ENCODE measurements around the gene TMTC1.

Gene TMTC1

DNA sequence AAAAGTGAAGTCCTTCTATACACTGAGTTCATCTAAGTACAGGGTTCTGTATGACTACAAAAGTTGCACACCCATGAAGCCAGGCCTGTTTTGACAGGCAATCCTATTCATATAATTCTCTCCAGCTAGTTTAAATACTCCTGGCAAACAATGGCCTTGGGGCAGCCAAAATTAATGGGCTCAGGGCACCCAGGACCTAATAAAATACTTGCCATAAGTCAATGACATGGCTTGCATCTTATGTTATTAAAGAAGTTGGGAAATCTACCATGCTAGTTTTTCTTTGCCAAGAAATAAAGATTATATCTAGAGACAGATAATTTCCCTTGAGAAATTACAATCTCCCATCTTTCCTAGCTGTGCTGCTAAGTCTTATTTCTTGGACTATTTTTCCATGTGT is 11.1 kb upstream of the TMTC1 start:
- TF ChIP-seq, protein P1, sequence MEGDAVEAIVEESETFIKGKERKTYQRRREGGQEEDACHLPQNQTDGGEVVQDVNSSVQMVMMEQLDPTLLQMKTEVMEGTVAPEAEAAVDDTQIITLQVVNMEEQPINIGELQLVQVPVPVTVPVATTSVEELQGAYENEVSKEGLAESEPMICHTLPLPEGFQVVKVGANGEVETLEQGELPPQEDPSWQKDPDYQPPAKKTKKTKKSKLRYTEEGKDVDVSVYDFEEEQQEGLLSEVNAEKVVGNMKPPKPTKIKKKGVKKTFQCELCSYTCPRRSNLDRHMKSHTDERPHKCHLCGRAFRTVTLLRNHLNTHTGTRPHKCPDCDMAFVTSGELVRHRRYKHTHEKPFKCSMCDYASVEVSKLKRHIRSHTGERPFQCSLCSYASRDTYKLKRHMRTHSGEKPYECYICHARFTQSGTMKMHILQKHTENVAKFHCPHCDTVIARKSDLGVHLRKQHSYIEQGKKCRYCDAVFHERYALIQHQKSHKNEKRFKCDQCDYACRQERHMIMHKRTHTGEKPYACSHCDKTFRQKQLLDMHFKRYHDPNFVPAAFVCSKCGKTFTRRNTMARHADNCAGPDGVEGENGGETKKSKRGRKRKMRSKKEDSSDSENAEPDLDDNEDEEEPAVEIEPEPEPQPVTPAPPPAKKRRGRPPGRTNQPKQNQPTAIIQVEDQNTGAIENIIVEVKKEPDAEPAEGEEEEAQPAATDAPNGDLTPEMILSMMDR (conservative IDR thresholded peaks at IDR 0.05; ENCODE audit: low read depth, low read length): no peak
- DNase-seq (ENCODE audit: low read depth): no peak

DNA sequence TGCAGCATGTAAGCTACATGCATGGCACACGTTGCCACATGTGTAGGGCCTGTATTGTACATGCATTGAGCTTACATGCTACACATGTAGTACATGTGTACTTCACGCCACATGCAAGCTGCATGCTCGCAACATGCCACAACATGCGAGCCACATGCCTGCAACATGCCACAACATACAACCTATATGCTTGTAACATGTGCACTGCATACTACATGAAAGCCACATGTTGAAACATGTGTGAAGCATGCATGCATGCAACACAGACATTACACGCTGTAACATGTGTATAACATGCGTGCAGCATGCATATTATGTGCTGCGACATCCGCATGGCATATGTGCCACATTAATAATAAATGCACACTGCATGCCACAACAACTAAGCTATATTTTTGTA is 9.1 kb upstream of the TMTC1 start:
- no peak overlapping the region for H3K4me3 ChIP-seq (ENCODE audit: low read depth, low read length)
- DNase-seq (ENCODE audit: low read depth): no peak
- TF ChIP-seq, protein P1 (conservative IDR thresholded peaks at IDR 0.05; ENCODE audit: low read depth, low read length): no peak

More for the DNA sequence above, 11.1 kb upstream of the TMTC1 start:
- no peak overlapping the region for H3K4me3 ChIP-seq (ENCODE audit: low read depth, low read length)

DNA sequence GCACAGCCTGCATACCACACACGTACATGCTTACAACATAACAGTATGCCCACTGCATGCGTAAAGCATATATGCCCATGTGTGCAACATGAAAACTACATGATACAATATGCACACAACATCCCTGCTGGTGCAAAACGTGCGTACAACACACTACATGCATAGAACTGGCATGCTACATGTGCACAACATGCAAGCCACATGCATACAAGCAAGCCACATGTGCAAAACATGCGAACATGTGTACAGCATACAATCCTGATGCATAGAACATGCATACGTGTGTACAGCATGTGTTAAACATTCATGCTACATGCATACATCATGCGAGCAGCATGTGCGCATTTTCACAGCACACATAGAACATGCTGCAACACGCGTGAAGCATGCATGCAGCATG is 8.4 kb upstream of the TMTC1 start:
- no peak for DNase-seq (ENCODE audit: low read depth)
- TF ChIP-seq, protein P1 (conservative IDR thresholded peaks at IDR 0.05; ENCODE audit: low read depth, low read length): no peak
- H3K4me3 ChIP-seq (ENCODE audit: low read depth, low read length): no peak overlapping the region

DNA sequence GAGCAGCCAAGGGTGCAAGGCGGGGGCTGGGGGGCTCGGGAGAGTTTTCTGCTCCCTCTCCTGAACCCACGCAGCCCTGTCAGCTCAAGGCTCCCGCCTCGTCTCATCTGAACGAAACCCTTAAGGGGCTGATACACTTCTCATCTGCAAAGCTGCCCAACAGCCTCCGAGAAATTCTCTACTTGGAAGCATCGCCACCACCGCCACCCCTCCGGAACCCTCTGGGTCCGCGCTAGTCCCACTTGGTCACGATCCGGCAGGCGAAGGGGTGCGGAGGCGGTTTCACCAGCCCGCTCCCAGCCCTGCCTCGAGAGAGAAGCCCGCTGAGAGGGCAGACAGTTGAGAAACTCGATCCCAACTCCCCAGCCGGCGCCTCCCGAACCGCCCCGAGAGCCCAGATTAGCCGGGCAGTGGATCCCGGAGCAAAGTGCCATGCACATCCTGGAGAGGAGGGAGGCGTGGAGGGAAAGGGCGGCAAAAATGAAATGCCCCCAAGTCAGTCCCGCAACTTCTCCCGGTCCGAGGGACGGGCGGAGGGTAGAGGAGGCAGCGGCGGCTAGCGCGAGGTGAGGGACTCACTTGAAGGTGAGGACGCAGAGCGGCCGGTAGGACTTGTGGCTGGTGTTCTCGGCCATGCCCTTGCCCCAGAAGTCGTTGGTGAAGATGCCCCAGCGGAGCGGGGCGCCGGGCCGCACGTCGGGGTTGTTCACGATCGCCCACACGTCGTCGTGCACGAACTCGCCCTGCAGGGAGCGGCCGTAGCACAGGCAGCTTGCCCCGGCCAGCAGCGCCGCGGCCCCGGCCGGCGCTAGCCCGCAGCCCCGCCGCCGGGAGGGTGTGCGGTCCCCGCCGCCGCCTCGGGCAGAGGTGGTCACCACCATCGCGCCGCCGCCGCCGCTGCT is 620 bp downstream of the TMTC1 start:
- TF ChIP-seq, protein P1 (conservative IDR thresholded peaks at IDR 0.05; ENCODE audit: low read depth, low read length): no peak
- peak overlapping the region; percentile 84 for H3K4me3 ChIP-seq (ENCODE audit: low read depth, low read length)
- peak; percentile 47 for DNase-seq (ENCODE audit: low read depth)

DNA sequence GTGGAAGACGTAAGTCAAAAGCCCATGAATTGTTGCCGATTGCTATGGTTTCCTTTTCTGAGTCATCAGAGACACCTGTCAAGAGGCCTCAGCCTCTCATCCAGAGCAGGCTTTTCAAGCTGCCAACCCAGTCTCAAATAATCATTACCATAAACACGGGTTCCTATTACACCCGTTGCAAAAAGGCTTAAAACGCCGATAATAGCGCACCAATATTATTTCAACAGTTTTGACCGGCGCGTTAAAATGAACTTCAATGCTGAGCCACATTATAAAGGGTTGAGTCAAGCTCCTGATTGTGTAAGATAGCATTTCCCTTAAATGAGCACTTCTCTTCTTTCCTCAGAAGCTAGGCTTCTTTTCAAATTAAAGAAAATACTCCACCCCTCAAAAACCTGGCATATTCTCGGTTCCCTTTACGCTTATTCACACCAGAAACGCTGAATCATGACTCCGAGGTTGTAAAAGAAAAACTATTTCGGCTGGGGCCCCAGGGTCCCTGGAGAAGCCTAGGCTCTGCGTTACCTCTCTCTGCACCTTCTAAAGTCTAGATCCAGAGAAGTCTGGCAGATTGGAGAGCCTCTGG is 1.4 kb downstream of the TMTC1 start:
- peak overlapping the region; percentile 84 for H3K4me3 ChIP-seq (ENCODE audit: low read depth, low read length)
- TF ChIP-seq, protein P1 (conservative IDR thresholded peaks at IDR 0.05; ENCODE audit: low read depth, low read length): no peak
- peak; percentile 85 for DNase-seq (ENCODE audit: low read depth)

DNA sequence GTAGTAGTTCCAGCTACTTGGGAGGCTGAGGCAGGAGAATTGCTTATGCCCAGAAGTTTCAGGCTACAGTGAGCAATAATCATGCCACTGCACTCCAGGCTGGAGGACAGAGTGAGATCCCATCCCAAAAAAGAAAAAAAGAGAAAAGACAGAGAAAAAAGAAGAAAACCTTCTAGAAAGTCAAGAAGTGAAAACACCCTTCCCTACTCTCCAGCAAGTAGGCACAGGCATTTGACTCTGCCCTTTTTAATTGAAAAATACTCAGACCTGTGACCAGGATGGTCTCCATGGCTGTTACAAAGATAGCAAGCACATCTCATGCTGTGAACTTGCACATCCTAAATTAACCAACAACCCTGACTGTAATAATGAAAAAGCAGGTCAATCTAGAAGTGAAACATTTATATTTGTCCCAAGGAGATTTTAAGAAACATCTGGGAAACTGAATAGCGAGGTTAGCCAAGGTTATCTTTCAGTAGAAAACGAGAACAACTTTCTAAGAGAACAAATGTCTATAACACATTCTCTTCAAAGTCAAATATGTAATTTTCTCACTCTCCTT is 2.0 kb downstream of the TMTC1 start:
- H3K4me3 ChIP-seq (ENCODE audit: low read depth, low read length): peak overlapping the region; percentile 84
- TF ChIP-seq, protein P1 (conservative IDR thresholded peaks at IDR 0.05; ENCODE audit: low read depth, low read length): no peak
- no peak for DNase-seq (ENCODE audit: low read depth)
